HUES6 (cell line): ENCODE measurements around the gene MLST8.

Source experiments
- H3K27ac ChIP-seq: 2 replicates; pipeline ENCODE4 v1.7.0; 2013; ENCODE audit warnings: low read depth, mild to moderate bottlenecking, low read length, inconsistent platforms
- H3K27me3 ChIP-seq: 2 replicates; pipeline ENCODE4 v1.6.1; 2013; ENCODE audit warnings: low read length; ENCODE audit not compliant: control insufficient read depth, insufficient read depth
- H3K36me3 ChIP-seq: 2 replicates; pipeline ENCODE4 v1.6.1; 2013; ENCODE audit warnings: low read length; ENCODE audit not compliant: control insufficient read depth, insufficient read depth
- H3K4me1 ChIP-seq: 2 replicates; pipeline ENCODE4 v1.6.1; 2013; ENCODE audit warnings: low read length; ENCODE audit not compliant: control insufficient read depth, insufficient read depth
- H3K4me3 ChIP-seq: 2 replicates; pipeline ENCODE4 v1.5.1; 2013; ENCODE audit warnings: low read depth, low read length
- H3K9ac ChIP-seq: one replicate; pipeline ENCODE4 v1.6.1; 2013; ENCODE audit warnings: mild to moderate bottlenecking, low read length
- H3K9me3 ChIP-seq: 2 replicates; pipeline ENCODE4 v1.6.1; 2013; ENCODE audit warnings: low read depth, low read length; ENCODE audit not compliant: control insufficient read depth, insufficient read depth

MLST8 gene

DNA sequence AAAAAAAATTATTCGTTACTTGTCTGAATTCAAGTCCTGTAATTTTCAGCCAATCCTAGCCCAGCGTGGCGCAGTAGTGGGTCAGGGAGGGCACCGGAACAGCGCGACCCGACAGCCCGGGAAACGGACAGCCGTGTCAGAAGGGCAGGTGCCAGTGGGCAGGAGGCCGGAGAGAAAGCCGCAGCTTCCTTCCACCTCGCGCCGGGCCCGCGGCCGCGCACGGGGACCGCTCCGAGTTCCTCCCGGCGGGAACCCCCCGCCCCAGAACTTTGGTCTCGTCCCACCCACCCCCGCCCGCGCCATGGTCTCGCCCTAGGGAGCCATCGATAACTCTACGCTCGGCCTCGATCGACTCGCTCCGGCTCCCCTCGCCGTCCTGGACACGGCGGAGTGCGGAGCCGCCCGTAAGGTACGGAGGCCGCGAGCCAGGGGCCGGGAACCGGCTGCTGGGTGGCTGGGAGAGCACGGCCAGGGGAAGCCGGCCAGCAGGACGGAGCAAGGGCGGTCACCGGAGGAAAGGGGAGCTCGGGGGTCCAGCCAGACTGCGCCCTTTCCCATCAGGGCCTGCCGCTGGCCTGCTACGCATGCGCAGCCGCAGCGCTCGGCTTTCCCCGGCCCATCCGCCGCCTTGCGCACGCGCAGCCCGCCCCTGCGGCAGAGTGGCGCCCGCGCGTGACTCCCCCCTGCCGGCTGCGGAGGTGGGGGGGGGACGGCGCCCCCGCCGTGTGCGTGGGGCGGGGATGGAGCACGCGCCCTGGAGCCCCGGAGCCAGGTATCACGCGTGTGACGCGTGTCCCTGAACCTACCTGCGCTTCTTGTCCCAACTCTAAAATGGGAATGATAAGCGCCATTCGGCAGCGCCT lies at the start of gene MLST8:
Gene MLST8, plus strand, starts transcription at position 351 of the 863 bp plus-strand sequence. CDS start 632 bp downstream, outside the sequence.
- Histone ChIP-seq H3K27me3 (peaks cover 5% of the 10 kb centered on the region), H3K36me3 (peaks cover 33% of the 10 kb centered on the region), H3K4me1 (peaks cover 4% of the 10 kb centered on the region; the same call in 1 of the 2 replicates), H3K27ac (peak within 1 kb of the TSS; percentile 95), H3K4me3 (peak within 1 kb of the TSS; percentile 97), H3K9me3 (no peaks in the 10 kb centered on the region), H3K9ac (peak within 1 kb of the TSS; percentile 97)

- H3K36me3 ChIP-seq = peaks cover 37% of the 10 kb centered on the region
- peaks cover 64% of the 10 kb centered on the region for H3K4me1 ChIP-seq
- H3K9ac ChIP-seq = peak overlapping the region; percentile 92
- H3K9me3 ChIP-seq = no peaks in the 10 kb centered on the region
- H3K27me3 ChIP-seq = no peaks in the 10 kb centered on the region
- 0 out of 2 replicates have a peak overlapping the region, but pooled peaks have one; percentile 68 for H3K27ac ChIP-seq
- H3K4me3 ChIP-seq = peak overlapping the region; percentile 96
Observed at GRCh38 chr16:2155977-2156848, 49.0 kb upstream of the MLST8 start.

- no peaks in the 10 kb centered on the region for H3K9me3 ChIP-seq
- H3K9ac ChIP-seq = peak overlapping the region; percentile 42
- peaks cover 58% of the 10 kb centered on the region for H3K4me1 ChIP-seq
- H3K4me3 ChIP-seq = peak overlapping the region; percentile 96
- H3K27ac ChIP-seq = no peak overlapping the region
- no peaks in the 10 kb centered on the region for H3K27me3 ChIP-seq
- H3K36me3 ChIP-seq = peaks cover 31% of the 10 kb centered on the region
Observed at GRCh38 chr16:2156849-2157224, 48.4 kb upstream of the MLST8 start.

- Histone ChIP-seq H3K27me3 (no peaks in the 10 kb centered on the region), H3K9me3 (no peaks in the 10 kb centered on the region), H3K27ac (no peak overlapping the region; the same call in 1 of the 2 replicates), H3K4me3 (no peak overlapping the region), H3K9ac (no peak overlapping the region), H3K36me3 (peaks cover 24% of the 10 kb centered on the region), H3K4me1 (peaks cover 53% of the 10 kb centered on the region)
Observed at GRCh38 chr16:2157480-2158261, 47.6 kb upstream of the MLST8 start.

DNA sequence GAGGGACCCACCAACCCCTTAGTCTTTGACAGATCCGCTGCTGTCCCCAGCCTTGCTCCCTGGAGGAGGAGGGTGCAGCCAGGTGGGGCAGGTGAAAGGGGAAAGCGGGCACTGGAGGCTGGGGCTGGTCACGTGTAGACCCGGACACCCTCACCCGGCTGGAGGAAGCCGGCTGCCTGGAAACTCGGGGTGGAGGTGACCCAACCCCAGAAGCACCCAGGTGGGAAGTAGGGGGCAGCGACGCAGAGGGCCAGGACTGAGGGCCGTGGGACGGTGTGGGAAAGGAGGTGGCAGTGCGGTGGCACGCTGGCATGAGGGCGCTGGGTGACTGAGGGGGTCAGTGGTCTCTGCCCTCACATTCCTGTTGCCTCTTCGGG lies 47.0 kb upstream of the MLST8 start:
- peak overlapping the region; percentile 9 for H3K9ac ChIP-seq
- no peaks in the 10 kb centered on the region for H3K27me3 ChIP-seq
- H3K27ac ChIP-seq = no peak overlapping the region; the same call in 1 of the 2 replicates
- no peak overlapping the region for H3K4me3 ChIP-seq
- H3K36me3 ChIP-seq = peaks cover 19% of the 10 kb centered on the region
- H3K9me3 ChIP-seq = no peaks in the 10 kb centered on the region
- peaks cover 47% of the 10 kb centered on the region for H3K4me1 ChIP-seq

DNA sequence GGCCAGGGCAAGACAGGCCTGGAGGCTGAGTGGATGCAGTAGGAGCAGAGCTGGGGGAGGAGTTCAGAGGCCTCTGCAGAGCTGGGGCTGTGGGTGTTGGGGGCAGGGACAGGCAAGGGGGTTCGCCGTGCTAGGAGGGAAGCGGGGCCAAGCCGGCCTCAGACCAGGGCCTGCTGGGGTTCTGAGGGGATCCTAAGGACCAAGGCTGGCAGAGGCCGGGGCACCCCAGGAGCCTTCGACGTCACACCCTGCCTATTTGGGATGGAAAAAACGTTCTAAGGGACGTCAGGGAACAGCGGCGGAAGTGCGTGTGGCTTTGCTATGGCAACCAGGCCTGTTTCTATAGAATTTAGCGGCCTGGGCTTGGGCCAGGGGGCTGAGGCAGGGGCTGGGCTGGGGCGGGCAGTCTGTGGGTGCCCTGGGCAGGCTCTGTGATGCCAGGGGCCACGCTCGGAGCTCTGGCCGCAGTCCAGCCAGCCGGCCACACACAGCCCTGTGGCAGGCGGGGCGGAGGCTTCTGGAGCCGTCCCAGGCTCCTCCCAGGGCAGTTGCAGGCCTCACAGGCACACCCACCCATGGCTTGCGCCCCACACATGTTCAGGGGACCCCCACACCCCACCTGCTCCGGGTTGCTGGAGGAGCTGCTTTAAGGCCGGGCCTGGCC lies 45.9 kb upstream of the MLST8 start:
- Histone ChIP-seq H3K9ac (peak overlapping the region; percentile 34), H3K36me3 (peaks cover 10% of the 10 kb centered on the region), H3K4me1 (peaks cover 39% of the 10 kb centered on the region), H3K27me3 (no peaks in the 10 kb centered on the region), H3K4me3 (no peak overlapping the region), H3K9me3 (peaks cover 2% of the 10 kb centered on the region; the same call in 1 of the 2 replicates), H3K27ac (peak overlapping the region; percentile 51; the same call in 1 of the 2 replicates)

DNA sequence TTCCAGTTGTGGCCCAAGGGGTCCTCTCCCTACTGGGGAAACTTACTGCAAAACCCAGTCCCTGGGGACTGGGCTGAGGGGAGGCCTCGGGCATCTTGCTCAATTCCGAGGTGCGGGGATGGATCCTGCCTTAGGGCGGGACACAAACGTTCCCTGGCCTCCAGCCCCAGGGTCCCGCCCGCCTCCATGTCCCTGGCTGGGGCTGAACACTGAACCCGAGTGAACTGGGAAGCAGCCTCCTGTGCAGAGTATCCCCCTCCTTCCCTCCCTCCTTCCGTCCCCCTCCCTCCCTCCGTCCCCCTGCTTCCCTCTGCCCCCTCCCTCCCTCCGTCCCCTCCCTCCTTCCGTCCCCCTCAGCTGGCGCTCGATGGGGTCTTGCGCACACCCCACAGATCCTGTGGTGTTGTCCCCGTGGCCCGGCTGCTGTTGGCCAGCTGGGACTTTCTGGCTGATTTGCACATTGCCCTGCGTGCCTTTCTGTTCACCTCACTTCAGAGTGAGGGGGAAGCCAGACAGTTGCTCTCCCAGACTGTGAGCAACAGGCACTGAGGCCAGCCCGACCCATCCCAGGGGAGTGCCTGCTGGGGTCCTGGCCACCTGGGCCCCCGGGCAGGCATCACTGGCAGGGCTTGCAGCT lies 44.2 kb upstream of the MLST8 start:
- Histone ChIP-seq H3K27me3 (no peaks in the 10 kb centered on the region), H3K9me3 (peaks cover 3% of the 10 kb centered on the region; the same call in 1 of the 2 replicates), H3K27ac (peak overlapping the region; percentile 51; the same call in 1 of the 2 replicates), H3K9ac (peak overlapping the region; percentile 27), H3K4me3 (no peak overlapping the region), H3K36me3 (peaks cover 12% of the 10 kb centered on the region), H3K4me1 (peaks cover 39% of the 10 kb centered on the region)

DNA sequence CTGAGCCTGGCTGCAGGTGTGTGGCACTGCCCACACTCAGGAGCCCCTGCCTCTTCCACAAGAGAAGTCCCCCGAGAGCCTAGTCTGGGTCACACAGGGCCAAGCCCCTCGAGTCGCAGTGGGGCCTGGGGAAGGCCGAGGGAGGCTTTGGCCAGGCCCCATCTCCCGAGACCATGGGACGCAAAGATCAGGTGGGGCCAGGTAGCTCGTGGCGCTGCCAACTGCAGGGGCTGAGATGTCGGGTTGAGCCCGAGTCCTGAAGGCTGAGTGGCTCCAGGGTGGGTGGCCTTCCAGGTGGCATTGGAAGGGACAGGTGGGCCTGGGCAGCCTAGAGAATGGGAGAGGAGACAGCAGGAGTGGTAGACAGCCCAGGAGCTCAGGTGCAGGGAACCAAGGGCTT lies 43.3 kb upstream of the MLST8 start:
- Histone ChIP-seq H3K9ac (no peak overlapping the region), H3K27me3 (no peaks in the 10 kb centered on the region), H3K4me1 (peaks cover 36% of the 10 kb centered on the region), H3K36me3 (peaks cover 20% of the 10 kb centered on the region), H3K27ac (peak overlapping the region; percentile 51; the same call in 1 of the 2 replicates), H3K9me3 (peaks cover 3% of the 10 kb centered on the region; the same call in 1 of the 2 replicates), H3K4me3 (no peak overlapping the region)

GRCh38 chr16:2162676-2163118 lies 42.6 kb upstream of the MLST8 start:
- Histone ChIP-seq H3K4me1 (peaks cover 28% of the 10 kb centered on the region), H3K9ac (no peak overlapping the region), H3K4me3 (no peak overlapping the region), H3K36me3 (peaks cover 27% of the 10 kb centered on the region), H3K9me3 (peaks cover 3% of the 10 kb centered on the region; the same call in 1 of the 2 replicates), H3K27me3 (no peaks in the 10 kb centered on the region), H3K27ac (no peak overlapping the region)
